Activated CD8-positive, alpha-beta memory T cell treated with anti-CD3 and anti-CD28 coated beads, Interleukin-2, amount 10 ng/mL, durations not matched to agents 7 days and 5 days (primary cell): ENCODE data around the gene POMC. TPM values are rescaled to one million over a fixed set of nuclear protein-coding genes. Genes with fewer than 3 reads are reported as not detected.
"Not testable (repeated sequence)": the region's sequence is repeated elsewhere in the genome, so short reads cannot be mapped to it uniquely, and the experiment has no call there.

Experiments
- ATAC-seq: fragments of 150-1000 bp; cut with Tn5 transposase; one replicate; pipeline ENCODE4 v1.10.0; 2021; ENCODE audit warnings: moderate library complexity
- CTCF ChIA-PET: fragments of 350-600 bp; sonication (Branson Sonifier 250); formaldehyde crosslinking; loops from one replicate; lab custom pipeline; 2021; ENCODE audit warnings: antibody characterized with exemption; lab: Charles Lee
- DNase-seq: peaks from one replicate; pipeline ENCODE4 v3.0.0-alpha.2; 2020
- H3K27ac Mint-ChIP-seq: one replicate; pipeline ENCODE4 v1.8.0; 2021; ENCODE audit warnings: mild to moderate bottlenecking, mixed read lengths
- H3K27me3 Mint-ChIP-seq: one replicate; pipeline ENCODE4 v1.8.0; 2021; ENCODE audit warnings: mixed read lengths
- H3K36me3 Mint-ChIP-seq: one replicate; pipeline ENCODE4 v1.8.0; 2021; ENCODE audit warnings: mild to moderate bottlenecking, mixed read lengths
- H3K4me1 Mint-ChIP-seq: one replicate; pipeline ENCODE4 v1.8.0; 2021; ENCODE audit warnings: mixed read lengths
- H3K4me3 Mint-ChIP-seq: one replicate; pipeline ENCODE4 v1.8.0; 2021; ENCODE audit warnings: mild to moderate bottlenecking, moderate library complexity, mixed read lengths
- H3K9me3 Mint-ChIP-seq: one replicate; pipeline ENCODE4 v1.8.0; 2022; ENCODE audit warnings: low read depth, mixed read lengths
- total RNA-seq, 2 experiments: library from RNA; stranded (reverse); gene quantifications; one replicate each; pipeline ENCODE4 v1.2.3, GENCODE V29; 2021

Gene POMC
- 1 to 10 TPM; 4.3 to 4.6 TPM for total RNA-seq

GRCh38 chr2:25168256-25169072 lies at the start of gene POMC:
POMC (minus strand) TSS chr2:25168580; CDS start chr2:25164772, 3,808 bp downstream.
- Mint-ChIP-seq H3K9me3 (no peaks in the 10 kb centered on the region), H3K27me3 (peaks cover 75% of the 10 kb centered on the region)

DNA sequence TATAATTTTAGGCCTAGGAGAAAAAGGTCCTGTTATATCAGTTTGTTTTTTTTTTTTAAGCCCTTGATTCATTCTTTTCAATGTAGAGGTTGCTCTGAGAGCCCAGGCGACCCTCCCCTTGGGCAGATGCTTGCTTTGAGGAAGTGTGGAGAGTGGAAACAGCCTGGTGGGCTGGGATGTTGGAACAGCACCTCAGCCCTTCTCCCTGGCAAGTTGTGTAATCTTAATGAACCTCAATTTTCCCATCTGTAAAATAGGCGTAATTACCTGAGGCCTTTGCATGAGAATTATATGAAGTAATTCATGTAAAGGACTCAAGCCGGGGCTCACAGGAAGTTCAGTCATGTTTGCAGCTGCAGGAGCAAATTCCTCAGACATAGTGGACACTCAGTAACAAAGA lies 49.7 kb upstream of the POMC start:
- CTCF ChIA-PET = interaction anchor here (0.6 kb wide), 1 partner anchor 185 kb away, joined by 3 read pairs; no protein-coding TSS in a partner anchor
- H3K27ac Mint-ChIP-seq = no peak overlapping the region
- no peak overlapping the region for H3K4me3 Mint-ChIP-seq
- no peaks in the 10 kb centered on the region for H3K27me3 Mint-ChIP-seq
- ATAC-seq (no peak), DNase-seq (no peak)
- H3K36me3 Mint-ChIP-seq = no peaks in the 10 kb centered on the region
- no peaks in the 10 kb centered on the region for H3K9me3 Mint-ChIP-seq
- H3K4me1 Mint-ChIP-seq = peaks cover 6% of the 10 kb centered on the region

More at GRCh38 chr2:25168256-25169072, at the start of gene POMC:
- peak; percentile 49 for DNase-seq
- CTCF ChIA-PET = interaction anchor here (1.0 to 3.4 kb wide), 2 partner anchors 28 to 43 kb away, joined by 3 to 42 read pairs; no protein-coding TSS in a partner anchor
- peak within 1 kb of the TSS; percentile 33 for H3K4me3 Mint-ChIP-seq
- peaks cover 26% of the 10 kb centered on the region for H3K4me1 Mint-ChIP-seq
- no peak within 1 kb of the TSS for H3K27ac Mint-ChIP-seq
- ATAC-seq = peak; percentile 73
- H3K36me3 Mint-ChIP-seq = no peaks in the 10 kb centered on the region

GRCh38 chr2:25215948-25216679 lies 47.7 kb upstream of the POMC start:
- peak; percentile 97 for ATAC-seq
- H3K27ac Mint-ChIP-seq = peak overlapping the region; percentile 75
- H3K4me3 Mint-ChIP-seq = peak overlapping the region; percentile 67
- peaks cover 10% of the 10 kb centered on the region for H3K4me1 Mint-ChIP-seq
- H3K27me3 Mint-ChIP-seq = no peaks in the 10 kb centered on the region
- H3K9me3 Mint-ChIP-seq = no peaks in the 10 kb centered on the region
- H3K36me3 Mint-ChIP-seq = no peaks in the 10 kb centered on the region
- CTCF ChIA-PET = interaction anchor here (1.0 to 1.8 kb wide), 4 partner anchors 13 to 98 kb away, joined by 3 to 7 read pairs (median 4); no protein-coding TSS in a partner anchor
- peak; percentile 93 for DNase-seq

DNA sequence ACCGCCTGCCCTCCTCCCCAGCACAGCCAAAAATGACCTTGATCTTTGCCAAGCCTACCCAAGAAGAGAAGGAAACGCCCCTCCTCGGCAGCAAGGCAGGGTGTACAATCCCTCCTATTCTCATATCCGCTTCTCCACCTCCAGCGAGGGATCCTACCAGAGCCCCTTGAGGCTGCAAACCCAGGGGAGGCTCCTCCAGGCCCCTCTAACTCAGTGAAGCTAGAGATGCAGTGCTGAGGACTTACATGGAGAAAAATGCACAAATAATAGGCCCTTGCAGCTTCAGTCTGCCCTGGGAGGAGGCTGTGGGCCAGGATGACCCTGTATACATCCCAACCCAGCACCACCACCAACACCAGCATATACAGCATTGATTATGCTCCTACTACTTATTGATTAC lies 46.9 kb upstream of the POMC start:
- DNase-seq (no peak), ATAC-seq (no peak)
- peak overlapping the region; percentile 64 for H3K4me3 Mint-ChIP-seq
- no peaks in the 10 kb centered on the region for H3K27me3 Mint-ChIP-seq
- peaks cover 14% of the 10 kb centered on the region for H3K4me1 Mint-ChIP-seq
- peak overlapping the region; percentile 75 for H3K27ac Mint-ChIP-seq
- H3K9me3 Mint-ChIP-seq = no peaks in the 10 kb centered on the region
- CTCF ChIA-PET = interaction anchor here (1.2 to 1.8 kb wide), 3 partner anchors 14 to 99 kb away, joined by 3 to 7 read pairs (median 4); no protein-coding TSS in a partner anchor
- no peaks in the 10 kb centered on the region for H3K36me3 Mint-ChIP-seq

GRCh38 chr2:25213229-25213628 lies 44.8 kb upstream of the POMC start:
- CTCF ChIA-PET = interaction anchor here (1.1 to 1.2 kb wide), 2 partner anchors 16 to 47 kb away, joined by 3 to 4 read pairs; no protein-coding TSS in a partner anchor
- no peak for ATAC-seq
- H3K4me1 Mint-ChIP-seq = peaks cover 23% of the 10 kb centered on the region

GRCh38 chr2:25210923-25211322 lies 42.5 kb upstream of the POMC start:
- H3K4me1 Mint-ChIP-seq = peaks cover 26% of the 10 kb centered on the region
- H3K4me3 Mint-ChIP-seq, H3K27ac Mint-ChIP-seq, H3K27me3 Mint-ChIP-seq, ATAC-seq, H3K36me3 Mint-ChIP-seq, DNase-seq, H3K9me3 Mint-ChIP-seq: not testable (repeated sequence)
- CTCF ChIA-PET = interaction anchor here (0.7 to 1.7 kb wide), 6 partner anchors 10 to 770 kb away, joined by 3 to 8 read pairs (median 4); partner anchors contain the start of gene POMC

More at GRCh38 chr2:25213229-25213628, 44.8 kb upstream of the POMC start:
- H3K9me3 Mint-ChIP-seq = no peaks in the 10 kb centered on the region
- H3K36me3 Mint-ChIP-seq = no peaks in the 10 kb centered on the region
- H3K27ac Mint-ChIP-seq = no peak overlapping the region
- no peak for DNase-seq
- H3K4me3 Mint-ChIP-seq = no peak overlapping the region
- no peaks in the 10 kb centered on the region for H3K27me3 Mint-ChIP-seq

DNA sequence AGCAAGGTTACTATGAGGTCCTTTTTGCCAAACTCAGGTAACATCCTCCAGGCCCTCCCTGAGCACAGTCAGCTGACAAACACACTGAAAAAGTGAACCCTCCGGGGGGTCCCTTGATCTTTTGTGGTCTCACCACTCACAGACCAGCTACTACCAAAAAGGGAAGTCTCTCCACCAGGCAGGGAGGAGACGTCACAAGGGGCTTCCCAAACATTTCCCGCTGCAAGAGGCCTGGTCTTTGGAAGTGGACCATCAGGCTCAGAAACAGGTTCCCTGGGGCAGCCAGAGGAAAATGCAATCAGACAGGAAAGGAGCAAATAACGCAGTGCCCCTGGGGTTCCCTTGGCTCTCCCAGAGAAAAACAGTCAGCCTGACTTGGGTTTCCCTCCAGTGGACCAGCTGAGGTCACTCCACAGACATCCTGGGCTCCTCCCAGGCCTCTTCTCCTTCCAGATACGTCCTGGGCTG lies 38.7 kb upstream of the POMC start:
- no peak for ATAC-seq
- no peak overlapping the region for H3K4me3 Mint-ChIP-seq
- CTCF ChIA-PET = interaction anchor here (1.1 kb wide), 1 partner anchor 10 kb away, joined by 4 read pairs; no protein-coding TSS in a partner anchor
- peaks cover 27% of the 10 kb centered on the region for H3K4me1 Mint-ChIP-seq
- H3K36me3 Mint-ChIP-seq = no peaks in the 10 kb centered on the region
- H3K9me3 Mint-ChIP-seq = no peaks in the 10 kb centered on the region
- H3K27ac Mint-ChIP-seq = no peak overlapping the region
- H3K27me3 Mint-ChIP-seq = no peaks in the 10 kb centered on the region
- DNase-seq = no peak

DNA sequence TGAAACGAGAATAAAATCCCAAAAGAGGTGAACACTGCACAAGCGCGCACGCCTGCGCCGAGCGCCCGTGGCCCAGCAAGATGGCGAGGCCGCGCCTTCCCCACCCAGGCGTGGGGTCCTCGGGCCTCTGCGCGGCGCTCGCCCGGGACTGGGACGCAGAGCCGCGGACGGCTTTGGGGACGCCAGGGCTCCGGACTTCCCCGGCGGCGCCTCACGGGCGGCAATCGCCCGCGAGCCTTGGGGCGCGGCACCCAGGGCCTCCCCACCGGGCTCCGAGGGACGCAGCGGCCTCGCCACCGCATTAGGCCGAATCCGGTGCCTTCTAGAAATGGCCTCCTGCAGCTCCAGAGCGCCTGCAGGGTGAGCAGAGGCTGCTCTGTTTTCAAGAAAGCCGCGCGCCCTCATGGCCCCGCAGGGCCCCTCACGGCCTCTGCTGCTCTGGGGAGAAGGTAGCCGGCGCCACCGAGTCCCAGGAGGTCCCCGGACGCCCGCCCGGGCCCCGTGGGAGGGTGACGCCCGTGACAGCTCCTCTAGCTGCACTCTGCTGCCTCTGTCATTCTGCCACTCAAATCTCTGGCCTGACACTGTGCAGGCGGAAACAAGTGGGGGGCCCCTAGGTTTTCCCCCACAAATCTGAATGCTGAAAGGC lies 35.9 kb upstream of the POMC start:
- no peaks in the 10 kb centered on the region for H3K27me3 Mint-ChIP-seq
- peaks cover 11% of the 10 kb centered on the region for H3K4me1 Mint-ChIP-seq
- CTCF ChIA-PET = interaction anchor here (1.3 kb wide), 1 partner anchor 229 kb away, joined by 5 read pairs; no protein-coding TSS in a partner anchor
- no peak overlapping the region for H3K4me3 Mint-ChIP-seq
- no peak overlapping the region for H3K27ac Mint-ChIP-seq
- H3K36me3 Mint-ChIP-seq = no peaks in the 10 kb centered on the region
- no peak for DNase-seq
- no peaks in the 10 kb centered on the region for H3K9me3 Mint-ChIP-seq
- peak; percentile 73 for ATAC-seq

- Mint-ChIP-seq H3K4me3 (no peak overlapping the region), H3K27me3 (peaks cover 4% of the 10 kb centered on the region), H3K36me3 (no peaks in the 10 kb centered on the region), H3K27ac (no peak overlapping the region), H3K9me3 (no peaks in the 10 kb centered on the region), H3K4me1 (peaks cover 10% of the 10 kb centered on the region)
- ATAC-seq (no peak), DNase-seq (no peak)
- CTCF ChIA-PET = no interaction called here
Measured at GRCh38 chr2:25202275-25202674, 33.9 kb upstream of the POMC start.

DNA sequence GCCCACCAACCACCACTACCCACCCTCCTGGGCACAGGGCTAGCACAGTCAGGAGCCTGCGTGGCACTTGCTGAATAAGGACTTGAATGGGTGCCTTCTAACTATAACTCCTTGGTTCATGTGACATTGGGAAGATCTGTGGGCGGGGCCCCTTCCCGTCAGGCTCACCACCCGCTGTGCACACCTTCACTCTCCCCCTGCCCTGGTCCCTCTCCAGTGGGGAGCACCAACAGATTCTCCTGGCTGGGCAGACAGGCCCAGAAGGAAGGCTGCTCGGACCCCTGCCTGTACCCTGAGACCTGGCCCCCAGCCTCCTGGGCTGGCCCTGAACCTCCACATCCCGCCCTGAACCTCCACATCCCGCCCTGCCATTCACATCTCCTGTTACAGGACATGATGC lies 33.4 kb upstream of the POMC start:
- Mint-ChIP-seq H3K27me3 (peaks cover 4% of the 10 kb centered on the region), H3K36me3 (no peaks in the 10 kb centered on the region), H3K27ac (no peak overlapping the region), H3K4me3 (no peak overlapping the region), H3K9me3 (no peaks in the 10 kb centered on the region), H3K4me1 (peaks cover 7% of the 10 kb centered on the region)
- no peak for DNase-seq
- CTCF ChIA-PET = no interaction called here
- no peak for ATAC-seq

- peaks cover 4% of the 10 kb centered on the region for H3K27me3 Mint-ChIP-seq
- CTCF ChIA-PET = interaction anchor here (0.7 kb wide), 1 partner anchor 10 kb away, joined by 4 read pairs; no protein-coding TSS in a partner anchor
- no peaks in the 10 kb centered on the region for H3K36me3 Mint-ChIP-seq
- no peaks in the 10 kb centered on the region for H3K9me3 Mint-ChIP-seq
- DNase-seq (no peak), ATAC-seq (no peak)
- H3K4me3 Mint-ChIP-seq = no peak overlapping the region
- no peak overlapping the region for H3K27ac Mint-ChIP-seq
- peaks cover 7% of the 10 kb centered on the region for H3K4me1 Mint-ChIP-seq
Measured at GRCh38 chr2:25201265-25201664, 32.9 kb upstream of the POMC start.

GRCh38 chr2:25198576-25198975 lies 30.2 kb upstream of the POMC start:
- H3K27me3 Mint-ChIP-seq = peaks cover 4% of the 10 kb centered on the region
- ATAC-seq = no peak
- CTCF ChIA-PET = no interaction called here
- no peak for DNase-seq
- H3K4me3 Mint-ChIP-seq = no peak overlapping the region
- H3K36me3 Mint-ChIP-seq = no peaks in the 10 kb centered on the region
- H3K27ac Mint-ChIP-seq = no peak overlapping the region
- no peaks in the 10 kb centered on the region for H3K9me3 Mint-ChIP-seq
- peaks cover 7% of the 10 kb centered on the region for H3K4me1 Mint-ChIP-seq

- no peak overlapping the region for H3K4me3 Mint-ChIP-seq
- CTCF ChIA-PET = no interaction called here
- no peak overlapping the region for H3K27ac Mint-ChIP-seq
Measured at GRCh38 chr2:25198209-25198525, 29.8 kb upstream of the POMC start.

More at GRCh38 chr2:25198209-25198525, 29.8 kb upstream of the POMC start:
- DNase-seq (no peak), ATAC-seq (no peak)
- Mint-ChIP-seq H3K9me3 (no peaks in the 10 kb centered on the region), H3K27me3 (peaks cover 4% of the 10 kb centered on the region), H3K36me3 (no peaks in the 10 kb centered on the region), H3K4me1 (peaks cover 6% of the 10 kb centered on the region)
